Erythroblast (primary cell): Measurements from ENCODE around the gene ALKBH4.

Experiments used
- GATA1 ChIP-seq: IDR thresholded peaks from 2 replicates; pipeline ENCODE4 v1.6.1; 2011; ENCODE audit warnings: low read depth, mild to moderate bottlenecking, control low read depth, low read length, moderate library complexity
- POLR2A ChIP-seq: IDR thresholded peaks from 2 replicates; pipeline ENCODE4 v1.6.1; 2011; ENCODE audit warnings: mild to moderate bottlenecking, low read length

GRCh38 chr7:102409340-102409739 lies 55.3 kb downstream of the ALKBH4 start:
- TF ChIP-seq POLR2A (no peak), GATA1 (no peak)
